ENCODE data around the gene AK8. TPM values are rescaled to one million over a fixed set of nuclear protein-coding genes. Genes with fewer than 3 reads are reported as not detected.

The AK8 gene
- polyA plus RNA-seq, 3 donors: 0.08 TPM; not detected in 2

GRCh38 chr9:132866898-132867297 is 11.2 kb downstream of the AK8 start:
- Histone ChIP-seq H3K27ac (ENCODE audit: low read depth in 1 of 2, low read length in 2 of 2) (no peak overlapping the region), H3K27me3 (ENCODE audit: control insufficient read depth in 2 of 2, insufficient read depth in 2 of 2, low read length in 2 of 2) (no peaks in the 10 kb centered on the region), H4K20me1 (ENCODE audit: insufficient read depth, low read length) (no peaks in the 10 kb centered on the region), H3K9me3 (replicated peaks in 1 of 2; ENCODE audit: control insufficient read depth in 1 of 2, insufficient read depth in 1 of 2, low read length in 2 of 2) (no peaks in the 10 kb centered on the region), H3K4me1 (ENCODE audit: control insufficient read depth in 1 of 2, insufficient read depth in 2 of 2, low read length in 2 of 2) (no peaks in the 10 kb centered on the region), H3K4me2 (replicated peaks; ENCODE audit: extremely low read depth, low read length, poor library complexity, severe bottlenecking) (no peak overlapping the region), H3K9ac (ENCODE audit: insufficient read depth, low read length, poor library complexity, severe bottlenecking) (no peak overlapping the region), H2AFZ (ENCODE audit: insufficient read depth, low read depth, low read length, poor library complexity, severe bottlenecking) (no peak overlapping the region), H3K36me3 (replicated peaks in 1 of 2; ENCODE audit: control insufficient read depth in 1 of 2, insufficient read depth in 2 of 2, low read length in 2 of 2) (no peaks in the 10 kb centered on the region), H3K4me3 (replicated peaks in 1 of 3; ENCODE audit: low read depth in 2 of 3, low read length in 3 of 3) (no peak overlapping the region), H3K79me2 (ENCODE audit: insufficient read depth, low read length) (no peaks in the 10 kb centered on the region)
- no peaks in the 10 kb centered on the region for H3K36me3 Mint-ChIP-seq
- H3K27ac Mint-ChIP-seq: no peak overlapping the region
- H3K4me3 Mint-ChIP-seq: no peak overlapping the region
- no peaks in the 10 kb centered on the region for H3K9me3 Mint-ChIP-seq
- TF ChIP-seq CTCF (IDR thresholded peaks at IDR 0.05): no peak
- peaks cover 5 to 14% (median 9%) of the 10 kb centered on the region in 3 donors for H3K27me3 Mint-ChIP-seq (ENCODE audit: low read depth in 3 of 3)
- H3K4me1 Mint-ChIP-seq: no peaks in the 10 kb centered on the region
- intact Hi-C loops (cut with micrococcal nuclease): no loop called here
- no CpG with 5 or more reads among the region's 8 CpGs for WGBS (ENCODE audit: insufficient coverage)
- no peak for DNase-seq

GRCh38 chr9:132864691-132865090 is 13.4 kb downstream of the AK8 start:
- Histone ChIP-seq H3K79me2 (ENCODE audit: insufficient read depth, low read length) (no peaks in the 10 kb centered on the region), H3K36me3 (replicated peaks in 1 of 2; ENCODE audit: control insufficient read depth in 1 of 2, insufficient read depth in 2 of 2, low read length in 2 of 2) (no peaks in the 10 kb centered on the region), H3K27ac (ENCODE audit: low read depth in 1 of 2, low read length in 2 of 2) (no peak overlapping the region), H3K4me1 (ENCODE audit: control insufficient read depth in 1 of 2, insufficient read depth in 2 of 2, low read length in 2 of 2) (no peaks in the 10 kb centered on the region), H2AFZ (ENCODE audit: insufficient read depth, low read depth, low read length, poor library complexity, severe bottlenecking) (no peak overlapping the region), H3K27me3 (ENCODE audit: control insufficient read depth in 2 of 2, insufficient read depth in 2 of 2, low read length in 2 of 2) (no peaks in the 10 kb centered on the region), H3K9ac (ENCODE audit: insufficient read depth, low read length, poor library complexity, severe bottlenecking) (no peak overlapping the region), H4K20me1 (ENCODE audit: insufficient read depth, low read length) (no peaks in the 10 kb centered on the region), H3K4me2 (replicated peaks; ENCODE audit: extremely low read depth, low read length, poor library complexity, severe bottlenecking) (no peak overlapping the region), H3K4me3 (replicated peaks in 1 of 3; ENCODE audit: low read depth in 2 of 3, low read length in 3 of 3) (no peak overlapping the region), H3K9me3 (replicated peaks in 1 of 2; ENCODE audit: control insufficient read depth in 1 of 2, insufficient read depth in 1 of 2, low read length in 2 of 2) (no peaks in the 10 kb centered on the region)
- Mint-ChIP-seq H3K27me3 (ENCODE audit: low read depth in 3 of 3) (peaks cover 3 to 14% (median 4%) of the 10 kb centered on the region in 3 donors), H3K4me1 (no peaks in the 10 kb centered on the region), H3K4me3 (no peak overlapping the region), H3K27ac (no peak overlapping the region), H3K9me3 (no peaks in the 10 kb centered on the region), H3K36me3 (no peaks in the 10 kb centered on the region)
- TF ChIP-seq CTCF (IDR thresholded peaks at IDR 0.05): no peak
- no peak for DNase-seq
- intact Hi-C loops (cut with micrococcal nuclease): no loop called here
- 86% methylated on average over 6 of the region's 8 CpGs for WGBS (ENCODE audit: insufficient coverage)
